ENCODE measurements around the gene ZNF668.

The ZNF668 gene

GRCh38 chr16:31114468-31114867 is 40.4 kb upstream of the ZNF668 start:
- Histone ChIP-seq H3K36me3 (ENCODE audit: low read depth) (peaks cover 42% of the 10 kb centered on the region), H3K27ac (ENCODE audit: poor library complexity, severe bottlenecking) (peak overlapping the region; percentile 36), H3K4me1 (ENCODE audit: insufficient read depth, poor library complexity, severe bottlenecking) (peaks cover 9% of the 10 kb centered on the region), H3K9me3 (ENCODE audit: severe bottlenecking) (no peaks in the 10 kb centered on the region), H3K27me3 (ENCODE audit: insufficient read depth, poor library complexity, severe bottlenecking) (no peaks in the 10 kb centered on the region), H3K4me3 (ENCODE audit: severe bottlenecking) (no peak overlapping the region)
- no peak for DNase-seq (ENCODE audit: low spot score)
- TF ChIP-seq, protein P1, sequence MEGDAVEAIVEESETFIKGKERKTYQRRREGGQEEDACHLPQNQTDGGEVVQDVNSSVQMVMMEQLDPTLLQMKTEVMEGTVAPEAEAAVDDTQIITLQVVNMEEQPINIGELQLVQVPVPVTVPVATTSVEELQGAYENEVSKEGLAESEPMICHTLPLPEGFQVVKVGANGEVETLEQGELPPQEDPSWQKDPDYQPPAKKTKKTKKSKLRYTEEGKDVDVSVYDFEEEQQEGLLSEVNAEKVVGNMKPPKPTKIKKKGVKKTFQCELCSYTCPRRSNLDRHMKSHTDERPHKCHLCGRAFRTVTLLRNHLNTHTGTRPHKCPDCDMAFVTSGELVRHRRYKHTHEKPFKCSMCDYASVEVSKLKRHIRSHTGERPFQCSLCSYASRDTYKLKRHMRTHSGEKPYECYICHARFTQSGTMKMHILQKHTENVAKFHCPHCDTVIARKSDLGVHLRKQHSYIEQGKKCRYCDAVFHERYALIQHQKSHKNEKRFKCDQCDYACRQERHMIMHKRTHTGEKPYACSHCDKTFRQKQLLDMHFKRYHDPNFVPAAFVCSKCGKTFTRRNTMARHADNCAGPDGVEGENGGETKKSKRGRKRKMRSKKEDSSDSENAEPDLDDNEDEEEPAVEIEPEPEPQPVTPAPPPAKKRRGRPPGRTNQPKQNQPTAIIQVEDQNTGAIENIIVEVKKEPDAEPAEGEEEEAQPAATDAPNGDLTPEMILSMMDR (IDR thresholded peaks at IDR 0.05; ENCODE audit: poor library complexity, severe bottlenecking), result no peak
- ATAC-seq (ENCODE audit: low read depth), result no peak

DNA sequence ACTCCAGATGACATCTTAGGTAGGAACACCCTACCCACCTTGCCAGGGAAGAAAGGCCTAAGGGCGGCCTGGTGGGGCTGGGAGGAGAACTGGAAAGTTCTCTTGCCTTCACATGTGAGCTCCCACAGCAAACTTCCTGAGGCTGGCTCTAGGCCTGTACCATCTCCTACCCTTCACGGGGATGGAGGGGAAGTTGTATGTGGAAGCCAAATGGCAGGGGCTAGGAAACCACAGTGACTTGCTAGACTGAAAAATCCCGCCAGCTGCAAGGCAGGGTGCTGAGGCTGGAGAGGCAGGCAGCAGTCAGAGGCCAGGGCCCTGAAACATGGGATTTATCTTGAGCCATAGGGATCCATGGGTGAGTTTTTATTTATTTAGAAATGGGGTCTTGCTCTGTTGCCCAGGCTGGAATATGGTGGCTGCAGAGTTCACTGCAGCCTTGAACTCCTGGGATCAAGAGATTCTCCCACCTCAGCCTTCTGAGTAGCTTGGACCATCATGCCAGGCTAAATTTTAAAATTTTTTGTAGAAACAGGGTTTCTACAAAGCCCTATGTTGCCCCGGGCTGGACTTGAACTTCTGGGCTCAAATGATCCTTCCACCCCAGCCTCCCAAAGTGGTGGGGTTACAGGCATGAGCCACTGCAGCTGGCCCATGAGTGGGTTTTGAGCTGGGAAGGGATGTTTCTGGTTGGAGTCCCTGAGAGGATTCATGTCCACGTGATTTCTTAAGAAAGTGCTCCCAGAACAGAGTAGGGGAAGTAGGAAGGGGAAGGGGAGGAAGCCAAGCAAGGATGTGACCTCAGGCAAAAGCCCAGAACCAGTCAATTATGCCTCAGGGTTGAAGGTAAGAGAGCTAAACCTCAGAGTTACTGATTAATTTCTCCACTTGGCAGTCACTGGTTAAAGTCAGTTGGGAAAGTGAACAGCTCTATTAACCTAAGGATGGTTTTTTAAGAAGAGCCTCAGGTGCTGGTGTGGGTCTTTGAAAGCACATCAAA is 39.4 kb upstream of the ZNF668 start:
- peaks cover 38% of the 10 kb centered on the region for H3K36me3 ChIP-seq (ENCODE audit: low read depth)
- DNase-seq (ENCODE audit: low spot score) (no peak), ATAC-seq (ENCODE audit: low read depth) (no peak)
- H3K9me3 ChIP-seq (ENCODE audit: severe bottlenecking), result no peaks in the 10 kb centered on the region
- TF ChIP-seq, protein P1 (IDR thresholded peaks at IDR 0.05; ENCODE audit: poor library complexity, severe bottlenecking), result no peak
- no peak overlapping the region for H3K4me3 ChIP-seq (ENCODE audit: severe bottlenecking)
- no peaks in the 10 kb centered on the region for H3K4me1 ChIP-seq (ENCODE audit: insufficient read depth, poor library complexity, severe bottlenecking)
- no peaks in the 10 kb centered on the region for H3K27me3 ChIP-seq (ENCODE audit: insufficient read depth, poor library complexity, severe bottlenecking)
- H3K27ac ChIP-seq (ENCODE audit: poor library complexity, severe bottlenecking), result peak overlapping the region; percentile 36

- TF ChIP-seq, protein P1 (IDR thresholded peaks at IDR 0.05; ENCODE audit: poor library complexity, severe bottlenecking), result no peak
- no peaks in the 10 kb centered on the region for H3K9me3 ChIP-seq (ENCODE audit: severe bottlenecking)
- H3K36me3 ChIP-seq (ENCODE audit: low read depth), result peaks cover 38% of the 10 kb centered on the region
- H3K4me3 ChIP-seq (ENCODE audit: severe bottlenecking), result no peak overlapping the region
- DNase-seq (ENCODE audit: low spot score) (no peak), ATAC-seq (ENCODE audit: low read depth) (no peak)
- H3K27me3 ChIP-seq (ENCODE audit: insufficient read depth, poor library complexity, severe bottlenecking), result no peaks in the 10 kb centered on the region
- H3K4me1 ChIP-seq (ENCODE audit: insufficient read depth, poor library complexity, severe bottlenecking), result no peaks in the 10 kb centered on the region
- H3K27ac ChIP-seq (ENCODE audit: poor library complexity, severe bottlenecking), result peak overlapping the region; percentile 36
These were observed 38.7 kb upstream of the ZNF668 start for GRCh38 chr16:31112711-31113110.

DNA sequence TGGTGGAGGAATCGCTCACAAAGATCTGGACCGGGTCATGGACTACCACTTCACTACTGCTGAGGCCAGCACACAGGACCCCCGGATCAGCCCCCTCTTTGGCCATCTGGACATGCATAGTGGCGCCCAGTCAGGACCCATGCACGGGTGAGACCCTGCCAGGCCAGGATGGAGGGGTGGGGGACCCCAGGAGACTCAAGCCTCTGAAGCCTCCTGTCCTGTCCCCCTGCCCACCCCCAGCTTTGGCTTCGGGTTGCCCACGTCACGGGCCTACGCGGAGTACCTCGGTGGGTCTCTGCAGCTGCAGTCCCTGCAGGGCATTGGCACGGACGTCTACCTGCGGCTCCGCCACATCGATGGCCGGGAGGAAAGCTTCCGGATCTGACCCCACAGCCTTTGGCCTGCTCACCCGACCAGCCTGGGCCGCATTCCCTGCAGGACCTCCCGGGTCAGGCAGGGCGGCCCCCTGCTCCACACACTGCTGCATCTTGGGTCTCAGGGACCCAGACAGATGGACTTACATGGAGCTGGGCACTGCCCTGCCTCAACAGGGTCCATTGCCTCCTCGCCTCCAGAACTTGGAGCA is 37.9 kb upstream of the ZNF668 start:
- no peak for ATAC-seq (ENCODE audit: low read depth)
- Histone ChIP-seq H3K9me3 (ENCODE audit: severe bottlenecking) (no peaks in the 10 kb centered on the region), H3K36me3 (ENCODE audit: low read depth) (peaks cover 38% of the 10 kb centered on the region), H3K4me1 (ENCODE audit: insufficient read depth, poor library complexity, severe bottlenecking) (no peaks in the 10 kb centered on the region), H3K4me3 (ENCODE audit: severe bottlenecking) (no peak overlapping the region), H3K27me3 (ENCODE audit: insufficient read depth, poor library complexity, severe bottlenecking) (no peaks in the 10 kb centered on the region), H3K27ac (ENCODE audit: poor library complexity, severe bottlenecking) (no peak overlapping the region)
- peak; percentile 56 for DNase-seq (ENCODE audit: low spot score)
- TF ChIP-seq, protein P1 (IDR thresholded peaks at IDR 0.05; ENCODE audit: poor library complexity, severe bottlenecking), result no peak
